NB4 (cell line): Measurements from ENCODE around the gene AP2B1.

Experiments
- DNase-seq: peaks from one replicate; pipeline ENCODE4 v3.0.0; 2010; ENCODE audit warnings: low read depth
- H3K4me3 ChIP-seq: one replicate; pipeline ENCODE4 v1.5.1; 2011; ENCODE audit warnings: mild to moderate bottlenecking, low read depth, low read length, moderate library complexity
- MYC ChIP-seq: IDR thresholded peaks from 2 replicates; pipeline ENCODE4 v1.6.1; 2011; ENCODE audit warnings: low read depth, low read length
- POLR2A ChIP-seq: IDR thresholded peaks from 2 replicates; pipeline ENCODE4 v1.6.1; 2011; ENCODE audit warnings: mild to moderate bottlenecking; ENCODE audit not compliant: insufficient read length; ENCODE audit errors: extremely low read depth
- TF ChIP-seq, protein P1 (sequence below): IDR thresholded peaks from one replicate; pipeline ENCODE4 v1.5.1; 2012; ENCODE audit warnings: low read depth, low read length
- TF ChIP-seq, protein P2 (sequence below): IDR thresholded peaks from 2 replicates; pipeline ENCODE4 v1.6.1; 2011; ENCODE audit warnings: low read depth, low read length

AP2B1 gene

DNA sequence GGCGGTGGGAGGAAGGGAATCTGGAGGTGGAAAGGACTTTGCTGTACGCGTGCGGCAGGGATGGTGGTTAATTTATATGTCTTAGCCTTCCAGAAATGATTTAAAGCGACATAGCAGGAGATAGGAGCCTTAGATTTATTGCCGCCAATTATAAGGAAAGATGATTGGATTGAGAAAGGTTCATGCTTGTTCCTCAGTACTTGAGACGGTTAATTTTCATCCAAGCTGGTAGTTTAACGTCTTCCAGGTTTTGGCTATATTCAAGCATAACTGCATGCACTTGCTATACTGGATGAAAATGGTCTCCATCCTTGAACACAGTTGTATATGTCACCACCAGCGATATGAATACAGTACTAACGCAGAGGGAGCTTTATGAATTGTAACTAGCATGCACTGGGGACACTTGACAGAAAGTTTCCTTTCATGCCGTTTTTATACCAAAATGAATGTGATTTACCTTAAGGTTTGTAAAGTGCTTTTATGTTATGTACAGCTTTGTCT lies 8.1 kb upstream of the AP2B1 start:
- TF ChIP-seq, protein P1, sequence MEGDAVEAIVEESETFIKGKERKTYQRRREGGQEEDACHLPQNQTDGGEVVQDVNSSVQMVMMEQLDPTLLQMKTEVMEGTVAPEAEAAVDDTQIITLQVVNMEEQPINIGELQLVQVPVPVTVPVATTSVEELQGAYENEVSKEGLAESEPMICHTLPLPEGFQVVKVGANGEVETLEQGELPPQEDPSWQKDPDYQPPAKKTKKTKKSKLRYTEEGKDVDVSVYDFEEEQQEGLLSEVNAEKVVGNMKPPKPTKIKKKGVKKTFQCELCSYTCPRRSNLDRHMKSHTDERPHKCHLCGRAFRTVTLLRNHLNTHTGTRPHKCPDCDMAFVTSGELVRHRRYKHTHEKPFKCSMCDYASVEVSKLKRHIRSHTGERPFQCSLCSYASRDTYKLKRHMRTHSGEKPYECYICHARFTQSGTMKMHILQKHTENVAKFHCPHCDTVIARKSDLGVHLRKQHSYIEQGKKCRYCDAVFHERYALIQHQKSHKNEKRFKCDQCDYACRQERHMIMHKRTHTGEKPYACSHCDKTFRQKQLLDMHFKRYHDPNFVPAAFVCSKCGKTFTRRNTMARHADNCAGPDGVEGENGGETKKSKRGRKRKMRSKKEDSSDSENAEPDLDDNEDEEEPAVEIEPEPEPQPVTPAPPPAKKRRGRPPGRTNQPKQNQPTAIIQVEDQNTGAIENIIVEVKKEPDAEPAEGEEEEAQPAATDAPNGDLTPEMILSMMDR = no peak
- TF ChIP-seq POLR2A (no peak), MYC (no peak)
- TF ChIP-seq, protein P2, sequence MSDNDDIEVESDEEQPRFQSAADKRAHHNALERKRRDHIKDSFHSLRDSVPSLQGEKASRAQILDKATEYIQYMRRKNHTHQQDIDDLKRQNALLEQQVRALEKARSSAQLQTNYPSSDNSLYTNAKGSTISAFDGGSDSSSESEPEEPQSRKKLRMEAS = no peak
- H3K4me3 ChIP-seq = peak overlapping the region; percentile 88
- peak; percentile 28 for DNase-seq

DNA sequence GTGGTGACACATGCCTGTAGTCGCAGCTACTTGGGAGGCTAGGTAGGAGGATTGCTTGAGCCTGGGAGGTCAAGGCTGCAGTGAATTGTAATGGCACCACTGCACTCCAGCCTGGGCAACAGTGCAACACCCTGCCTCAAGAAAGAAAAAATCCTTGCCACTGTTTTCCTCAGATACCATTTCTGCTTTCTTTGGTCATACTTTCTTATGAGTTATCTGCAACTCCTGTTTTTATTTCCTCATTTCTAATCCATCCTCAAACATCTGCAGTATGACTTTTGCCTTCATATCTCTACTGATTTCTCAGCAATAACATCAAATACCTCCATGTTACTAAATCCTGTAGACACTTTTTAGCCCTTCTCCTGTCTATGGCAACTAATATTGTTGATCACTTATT lies 3.1 kb upstream of the AP2B1 start:
- H3K4me3 ChIP-seq = no peak overlapping the region
- TF ChIP-seq, protein P1 = no peak
- TF ChIP-seq, protein P2 = no peak
- no peak for TF ChIP-seq MYC
- DNase-seq = no peak

DNA sequence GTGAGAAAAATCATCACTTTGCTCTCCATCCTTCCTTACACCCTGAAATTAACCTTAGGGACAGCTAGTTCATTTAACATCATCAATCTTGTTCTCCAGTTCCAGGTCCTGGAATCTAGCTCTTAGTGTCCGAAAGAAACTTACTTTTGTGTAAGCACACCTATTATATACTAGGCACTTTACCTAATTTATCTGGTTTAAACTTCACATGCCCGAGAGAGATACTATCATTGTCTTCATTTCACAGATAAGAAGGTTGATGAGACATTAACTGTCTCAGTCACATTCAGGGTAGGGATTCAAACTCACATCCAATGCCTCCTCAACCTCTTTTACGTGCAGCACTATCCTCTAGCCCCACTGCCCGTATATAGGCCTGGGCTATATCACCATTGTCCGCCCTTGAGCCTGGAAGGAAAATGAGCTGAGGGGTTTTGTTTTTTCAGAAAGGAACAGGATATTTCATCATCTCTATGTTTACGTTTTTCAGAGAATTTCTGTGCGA lies 501 bp upstream of the AP2B1 start:
- TF ChIP-seq, protein P2 = no peak
- no peak for TF ChIP-seq POLR2A
- no peak for TF ChIP-seq MYC
- TF ChIP-seq, protein P1 = no peak
- no peak for DNase-seq
- H3K4me3 ChIP-seq = peak overlapping the region; percentile 99

DNA sequence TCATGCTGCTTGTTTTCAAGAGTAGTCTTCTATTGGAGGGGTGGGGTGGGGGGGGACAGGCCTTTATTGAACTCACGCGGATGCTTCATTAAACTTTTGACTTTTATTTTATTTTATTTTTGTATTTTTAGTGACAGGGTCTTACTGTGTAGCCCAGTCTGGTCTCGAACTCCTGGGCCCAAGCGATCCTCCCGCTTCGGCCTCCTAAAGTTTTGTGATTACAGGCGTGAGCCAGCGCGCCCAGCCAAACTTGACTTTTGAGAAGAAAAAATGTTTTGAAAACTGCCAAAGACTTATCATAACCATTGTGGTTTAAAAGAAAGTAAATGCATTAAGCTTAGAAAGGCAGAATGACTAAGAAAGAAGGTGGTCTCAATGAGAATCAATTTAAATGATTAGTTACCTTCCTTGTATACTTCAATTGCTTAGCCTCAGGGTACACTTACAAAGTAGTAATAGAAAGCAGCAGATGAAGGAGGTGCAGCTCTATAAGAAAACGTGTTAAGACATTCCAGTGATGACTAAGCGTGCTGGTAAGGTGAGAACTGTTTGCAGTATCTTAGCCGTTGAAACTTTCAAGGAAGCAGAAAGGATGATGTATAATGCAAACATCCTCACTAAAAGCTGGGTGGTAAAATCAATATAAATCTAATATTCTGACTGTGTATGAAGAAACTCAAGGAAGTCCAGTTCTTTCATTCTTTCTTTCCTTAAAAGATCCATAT lies 1.2 kb downstream of the AP2B1 start:
- DNase-seq = peak; percentile 45
- TF ChIP-seq, protein P2 = no peak
- TF ChIP-seq POLR2A = no peak
- no peak for TF ChIP-seq MYC
- TF ChIP-seq, protein P1 = no peak

DNA sequence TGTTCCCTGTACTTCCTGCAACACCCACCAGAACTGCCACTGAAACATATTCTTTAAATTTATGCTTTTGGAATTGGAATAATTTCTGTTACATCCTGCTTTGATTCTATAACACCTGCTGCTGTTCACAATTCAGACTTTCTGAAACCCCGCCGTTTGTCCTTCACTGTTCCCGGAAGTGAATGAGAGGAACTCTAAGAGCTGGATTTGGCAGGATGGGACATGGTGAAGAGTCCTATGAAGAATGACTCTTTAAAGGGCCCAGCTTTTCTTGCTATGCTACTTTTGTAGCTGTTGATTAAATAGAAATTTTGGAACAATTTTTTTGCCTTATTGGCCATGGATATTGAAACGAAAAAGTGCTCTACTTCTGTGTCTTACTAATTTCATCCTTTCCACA lies 8.9 kb downstream of the AP2B1 start:
- no peak for DNase-seq
- TF ChIP-seq MYC (no peak), POLR2A (no peak)
- TF ChIP-seq, protein P2 = no peak
- TF ChIP-seq, protein P1 = no peak
- H3K4me3 ChIP-seq = no peak overlapping the region

More for the DNA sequence above, 1.2 kb downstream of the AP2B1 start:
- peak overlapping the region; percentile 99 for H3K4me3 ChIP-seq
